Lower leg skin (tissue), 3 donors: ENCODE results near the gene TSPAN10.

Source experiments
- POLR2A ChIP-seq, 2 donors: fragments of 450-650 bp; IDR thresholded peaks; one replicate each; pipeline ENCODE4 v1.6.1; 2016 to 2017; ENCODE audit warnings: antibody characterized with exemption in 2 of 2, mild to moderate bottlenecking in 1 of 2, moderate library complexity in 1 of 2
- TF ChIP-seq, protein P1 (sequence below), 3 donors: fragments of 450-650 bp; IDR thresholded peaks; one replicate each; pipeline ENCODE4 v1.5.1; 2016; ENCODE audit warnings: antibody characterized with exemption in 3 of 3, mild to moderate bottlenecking in 3 of 3, moderate library complexity in 2 of 3

DNA sequence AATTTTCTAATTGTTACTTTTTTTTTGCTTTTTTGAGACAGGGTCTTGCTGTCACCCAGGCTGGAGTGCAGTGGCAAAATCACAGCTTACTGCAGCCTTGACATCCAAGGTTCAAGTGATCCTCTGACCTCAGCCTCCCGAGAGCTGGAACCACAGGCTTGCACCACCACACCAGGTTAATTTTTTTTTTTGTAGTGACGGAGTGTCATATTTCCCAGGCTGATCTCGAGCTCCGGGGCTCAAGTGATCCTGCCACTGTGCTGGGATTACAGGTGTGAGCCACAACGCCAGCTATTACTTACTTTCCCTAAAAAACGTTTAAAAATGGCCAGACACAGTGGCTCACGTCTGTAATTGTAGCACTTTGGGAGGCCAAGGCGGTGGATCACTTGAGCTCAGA lies 6.7 kb upstream of the TSPAN10 start:
- TF ChIP-seq, protein P1, sequence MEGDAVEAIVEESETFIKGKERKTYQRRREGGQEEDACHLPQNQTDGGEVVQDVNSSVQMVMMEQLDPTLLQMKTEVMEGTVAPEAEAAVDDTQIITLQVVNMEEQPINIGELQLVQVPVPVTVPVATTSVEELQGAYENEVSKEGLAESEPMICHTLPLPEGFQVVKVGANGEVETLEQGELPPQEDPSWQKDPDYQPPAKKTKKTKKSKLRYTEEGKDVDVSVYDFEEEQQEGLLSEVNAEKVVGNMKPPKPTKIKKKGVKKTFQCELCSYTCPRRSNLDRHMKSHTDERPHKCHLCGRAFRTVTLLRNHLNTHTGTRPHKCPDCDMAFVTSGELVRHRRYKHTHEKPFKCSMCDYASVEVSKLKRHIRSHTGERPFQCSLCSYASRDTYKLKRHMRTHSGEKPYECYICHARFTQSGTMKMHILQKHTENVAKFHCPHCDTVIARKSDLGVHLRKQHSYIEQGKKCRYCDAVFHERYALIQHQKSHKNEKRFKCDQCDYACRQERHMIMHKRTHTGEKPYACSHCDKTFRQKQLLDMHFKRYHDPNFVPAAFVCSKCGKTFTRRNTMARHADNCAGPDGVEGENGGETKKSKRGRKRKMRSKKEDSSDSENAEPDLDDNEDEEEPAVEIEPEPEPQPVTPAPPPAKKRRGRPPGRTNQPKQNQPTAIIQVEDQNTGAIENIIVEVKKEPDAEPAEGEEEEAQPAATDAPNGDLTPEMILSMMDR (IDR thresholded peaks at IDR 0.05), result no peak
- TF ChIP-seq POLR2A (IDR thresholded peaks at IDR 0.05), result no peak
